ENCODE measurements around the gene LCLAT1.
"Not testable (repeated sequence)": the region's sequence is repeated elsewhere in the genome, so short reads cannot be mapped to it uniquely, and the experiment has no call there.

Gene LCLAT1

GRCh38 chr2:30503007-30503694, 56.1 kb downstream of the LCLAT1 start:
- Histone ChIP-seq H3K36me3 (ENCODE audit: control insufficient read depth, insufficient read depth, low read length) (no peaks in the 10 kb centered on the region), H3K4me3 (replicated peaks; ENCODE audit: low read depth, low read length) (no peak overlapping the region), H3K27me3 (replicated peaks; ENCODE audit: control insufficient read depth, insufficient read depth, low read length) (no peaks in the 10 kb centered on the region)
- peak; percentile 18 for DNase-seq (ENCODE audit: extremely low read depth, insufficient read length)
- peak; percentile 1 for TF ChIP-seq CTCF (IDR thresholded peaks at IDR 0.05; ENCODE audit: insufficient read depth, low read length, poor library complexity, severe bottlenecking)

- no peak overlapping the region for H3K4me3 ChIP-seq (replicated peaks; ENCODE audit: low read depth, low read length)
- no peaks in the 10 kb centered on the region for H3K36me3 ChIP-seq (ENCODE audit: control insufficient read depth, insufficient read depth, low read length)
- no peak for DNase-seq (ENCODE audit: extremely low read depth, insufficient read length)
- TF ChIP-seq CTCF (IDR thresholded peaks at IDR 0.05; ENCODE audit: insufficient read depth, low read length, poor library complexity, severe bottlenecking) = no peak
- no peaks in the 10 kb centered on the region for H3K27me3 ChIP-seq (replicated peaks; ENCODE audit: control insufficient read depth, insufficient read depth, low read length)
Measured at GRCh38 chr2:30503695-30504052, 56.6 kb downstream of the LCLAT1 start.

GRCh38 chr2:30504731-30505130, 57.7 kb downstream of the LCLAT1 start:
- Histone ChIP-seq H3K27me3 (replicated peaks; ENCODE audit: control insufficient read depth, insufficient read depth, low read length) (no peaks in the 10 kb centered on the region), H3K36me3 (ENCODE audit: control insufficient read depth, insufficient read depth, low read length) (no peaks in the 10 kb centered on the region), H3K4me3 (replicated peaks; ENCODE audit: low read depth, low read length) (no peak overlapping the region)
- no peak for DNase-seq (ENCODE audit: extremely low read depth, insufficient read length)
- TF ChIP-seq CTCF (IDR thresholded peaks at IDR 0.05; ENCODE audit: insufficient read depth, low read length, poor library complexity, severe bottlenecking) = no peak

- H3K27me3 ChIP-seq (replicated peaks; ENCODE audit: control insufficient read depth, insufficient read depth, low read length) = no peaks in the 10 kb centered on the region
- TF ChIP-seq CTCF (IDR thresholded peaks at IDR 0.05; ENCODE audit: insufficient read depth, low read length, poor library complexity, severe bottlenecking) = no peak
- H3K36me3 ChIP-seq (ENCODE audit: control insufficient read depth, insufficient read depth, low read length) = no peaks in the 10 kb centered on the region
- no peak overlapping the region for H3K4me3 ChIP-seq (replicated peaks; ENCODE audit: low read depth, low read length)
- DNase-seq (ENCODE audit: extremely low read depth, insufficient read length) = no peak
Measured at GRCh38 chr2:30505500-30506180, 58.6 kb downstream of the LCLAT1 start.

GRCh38 chr2:30507460-30507859, 60.4 kb downstream of the LCLAT1 start:
- H3K27me3 ChIP-seq (replicated peaks; ENCODE audit: control insufficient read depth, insufficient read depth, low read length); DNase-seq (ENCODE audit: extremely low read depth, insufficient read length); H3K36me3 ChIP-seq (ENCODE audit: control insufficient read depth, insufficient read depth, low read length); H3K4me3 ChIP-seq (replicated peaks; ENCODE audit: low read depth, low read length): not testable (repeated sequence)

- H3K36me3 ChIP-seq (ENCODE audit: control insufficient read depth, insufficient read depth, low read length) = no peaks in the 10 kb centered on the region
- TF ChIP-seq CTCF (IDR thresholded peaks at IDR 0.05; ENCODE audit: insufficient read depth, low read length, poor library complexity, severe bottlenecking) = no peak
- H3K4me3 ChIP-seq (replicated peaks; ENCODE audit: low read depth, low read length) = no peak overlapping the region
- no peak for DNase-seq (ENCODE audit: extremely low read depth, insufficient read length)
- H3K27me3 ChIP-seq (replicated peaks; ENCODE audit: control insufficient read depth, insufficient read depth, low read length) = no peaks in the 10 kb centered on the region
Measured at GRCh38 chr2:30509716-30510115, 62.7 kb downstream of the LCLAT1 start.
